ENCODE measurements around the gene GJC2. TPM values are rescaled to one million over a fixed set of nuclear protein-coding genes. Genes with fewer than 3 reads are reported as not detected.

The GJC2 gene
- total and polyA plus RNA-seq, 2 donors (not counting 3 experiments of a cell fraction or from before 2014, with no cell fraction given) = 0.58 to 1.2 TPM

- DNase-seq (ENCODE audit: low read depth, low spot score) = no peak
- POLR2A ChIA-PET = no interaction called here
- no peaks in the 10 kb centered on the region for H3K27me3 ChIP-seq (ENCODE audit: control insufficient read depth in 2 of 2, insufficient read depth in 2 of 2, low read length in 2 of 2)
These were observed 30.7 kb downstream of the GJC2 start for GRCh38 chr1:228180271-228180958.

More at GRCh38 chr1:228180271-228180958, 30.7 kb downstream of the GJC2 start:
- H3K36me3 ChIP-seq (ENCODE audit: control insufficient read depth in 2 of 2, extremely low read depth in 1 of 2, insufficient read depth in 2 of 2, low read length in 2 of 2) = peaks cover 0 to 7% of the 10 kb centered on the region in 2 experiments
- no peak overlapping the region for H3K27ac ChIP-seq (ENCODE audit: insufficient read depth, low read depth, low read length)
- TF ChIP-seq FOS (IDR thresholded peaks at IDR 0.05; ENCODE audit: borderline replicate concordance, insufficient read depth, low read length) (peak; percentile 8), CTCF (IDR thresholded peaks at IDR 0.05; ENCODE audit: extremely low read depth in 1 of 2, insufficient read depth in 1 of 2, low read depth in 1 of 2, low read length in 2 of 2) (peak in 1 of 2 donors; percentile 24), GATA2 (IDR thresholded peaks at IDR 0.05; ENCODE audit: insufficient read depth, insufficient read length, low read depth, low read length) (no peak)
- no peak overlapping the region for H3K9ac ChIP-seq (replicated peaks; ENCODE audit: extremely low read depth, insufficient read depth, low read length)
- CTCF ChIA-PET = interaction anchor here (0.9 to 2.0 kb wide), 4 partner anchors 14 to 181 kb away, joined by 3 to 7 read pairs (median 4); no protein-coding TSS in a partner anchor
- H3K4me2 ChIP-seq (ENCODE audit: insufficient read depth, low read length) = no peak overlapping the region
- H4K20me1 ChIP-seq (replicated peaks; ENCODE audit: control insufficient read depth, extremely low read depth, insufficient read depth, low read length) = no peaks in the 10 kb centered on the region
- no TSS peak for BruUV-seq (replicated peaks)
- dilution Hi-C loops (cut with MboI; ENCODE audit: extremely low pct_ligation_motif_present, low sequenced_read_pairs) (loop anchor here (10.0 kb wide), 1 partner anchor 56 kb away; no protein-coding TSS in a partner anchor), intact Hi-C loops (cut with micrococcal nuclease) (loop anchor here (2.0 kb wide), 1 partner anchor 50 kb away; no protein-coding TSS in a partner anchor)
- no peaks in the 10 kb centered on the region for H3K9me1 ChIP-seq (replicated peaks; ENCODE audit: control insufficient read depth, extremely low read depth, insufficient read depth, low read length)
- H3K4me3 ChIP-seq (replicated peaks in 1 of 3; ENCODE audit: insufficient read depth in 1 of 3, low read depth in 1 of 3, low read length in 3 of 3) = no peak overlapping the region
- FAIRE-seq = peak; percentile 49
- H3K4me1 ChIP-seq (ENCODE audit: control insufficient read depth, extremely low read depth, insufficient read depth, low read length) = no peaks in the 10 kb centered on the region
- no peak overlapping the region for H2AFZ ChIP-seq (ENCODE audit: low read depth, low read length)
- no peaks in the 10 kb centered on the region for H3K79me2 ChIP-seq (ENCODE audit: control insufficient read depth, insufficient read depth, low read length)
- no peaks in the 10 kb centered on the region for H3K9me3 ChIP-seq (replicated peaks; ENCODE audit: control insufficient read depth, insufficient read depth, low read length)

All from endothelial cell of umbilical vein (primary cell).